Neural cell (in vitro differentiated cells): ENCODE data around the gene FAM32A.

ENCODE experiments used
- EZH2 ChIP-seq: fragments of 200-600, 300-800 bp; shearing (Covaris generic), sonication (generic); IDR thresholded peaks from 2 replicates; pipeline ENCODE4 v1.6.1; 2014; ENCODE audit warnings: antibody characterized with exemption, low read length, borderline replicate concordance, mild to moderate bottlenecking; ENCODE audit not compliant: insufficient read depth, poor library complexity, severe bottlenecking
- POLR2AphosphoS5 ChIP-seq: IDR thresholded peaks from 2 replicates; pipeline ENCODE4 v1.6.1; 2012
- RAD21 ChIP-seq: fragments of 450-650 bp; conservative IDR thresholded peaks from 2 replicates; pipeline ENCODE4 v1.6.1; 2014; ENCODE audit warnings: antibody characterized with exemption, mild to moderate bottlenecking, moderate library complexity
- TAF1 ChIP-seq: IDR thresholded peaks from 2 replicates; pipeline ENCODE4 v1.6.1; 2012; ENCODE audit warnings: low read depth
- TF ChIP-seq, protein P1 (sequence below): fragments of 450-650 bp; IDR thresholded peaks from 2 replicates; pipeline ENCODE4 v1.5.1; 2014; ENCODE audit warnings: antibody characterized with exemption, mild to moderate bottlenecking, moderate library complexity; ENCODE audit not compliant: poor library complexity, severe bottlenecking
- TF ChIP-seq, protein P2 (sequence below): IDR thresholded peaks from 2 replicates; pipeline ENCODE4 v1.6.1; 2012; ENCODE audit warnings: borderline replicate concordance

DNA sequence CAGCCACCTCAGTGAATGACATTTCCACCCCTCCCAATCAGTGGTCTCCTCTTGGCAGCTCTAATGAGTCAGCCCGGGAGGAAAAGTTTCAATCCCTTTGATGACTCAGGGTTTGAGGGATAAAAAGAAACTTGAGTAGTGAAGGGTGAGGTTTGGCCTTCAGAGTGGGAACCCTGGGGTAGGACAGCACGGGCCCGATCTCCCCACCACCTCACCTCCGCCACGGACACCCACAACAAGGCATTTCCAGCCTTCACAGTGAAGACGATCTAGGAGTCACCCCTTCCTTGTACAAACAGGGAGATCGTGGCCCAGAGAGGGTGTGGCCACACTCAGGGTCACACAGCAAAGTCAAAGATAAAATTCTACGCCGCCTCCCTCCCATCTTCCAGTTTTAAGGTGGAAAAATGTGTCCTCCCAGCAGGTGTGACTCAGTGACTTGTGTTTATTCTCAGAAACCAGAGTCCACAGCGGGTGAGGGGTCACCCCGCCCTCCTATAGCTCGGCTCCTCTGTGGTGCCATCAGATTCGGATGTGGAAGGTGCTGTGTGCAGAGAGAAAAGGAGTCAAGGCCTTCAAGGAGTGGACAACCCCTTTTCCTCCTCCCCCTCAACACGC is 24.2 kb upstream of the FAM32A start:
- TF ChIP-seq, protein P1, sequence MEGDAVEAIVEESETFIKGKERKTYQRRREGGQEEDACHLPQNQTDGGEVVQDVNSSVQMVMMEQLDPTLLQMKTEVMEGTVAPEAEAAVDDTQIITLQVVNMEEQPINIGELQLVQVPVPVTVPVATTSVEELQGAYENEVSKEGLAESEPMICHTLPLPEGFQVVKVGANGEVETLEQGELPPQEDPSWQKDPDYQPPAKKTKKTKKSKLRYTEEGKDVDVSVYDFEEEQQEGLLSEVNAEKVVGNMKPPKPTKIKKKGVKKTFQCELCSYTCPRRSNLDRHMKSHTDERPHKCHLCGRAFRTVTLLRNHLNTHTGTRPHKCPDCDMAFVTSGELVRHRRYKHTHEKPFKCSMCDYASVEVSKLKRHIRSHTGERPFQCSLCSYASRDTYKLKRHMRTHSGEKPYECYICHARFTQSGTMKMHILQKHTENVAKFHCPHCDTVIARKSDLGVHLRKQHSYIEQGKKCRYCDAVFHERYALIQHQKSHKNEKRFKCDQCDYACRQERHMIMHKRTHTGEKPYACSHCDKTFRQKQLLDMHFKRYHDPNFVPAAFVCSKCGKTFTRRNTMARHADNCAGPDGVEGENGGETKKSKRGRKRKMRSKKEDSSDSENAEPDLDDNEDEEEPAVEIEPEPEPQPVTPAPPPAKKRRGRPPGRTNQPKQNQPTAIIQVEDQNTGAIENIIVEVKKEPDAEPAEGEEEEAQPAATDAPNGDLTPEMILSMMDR = no peak
- TF ChIP-seq, protein P2, sequence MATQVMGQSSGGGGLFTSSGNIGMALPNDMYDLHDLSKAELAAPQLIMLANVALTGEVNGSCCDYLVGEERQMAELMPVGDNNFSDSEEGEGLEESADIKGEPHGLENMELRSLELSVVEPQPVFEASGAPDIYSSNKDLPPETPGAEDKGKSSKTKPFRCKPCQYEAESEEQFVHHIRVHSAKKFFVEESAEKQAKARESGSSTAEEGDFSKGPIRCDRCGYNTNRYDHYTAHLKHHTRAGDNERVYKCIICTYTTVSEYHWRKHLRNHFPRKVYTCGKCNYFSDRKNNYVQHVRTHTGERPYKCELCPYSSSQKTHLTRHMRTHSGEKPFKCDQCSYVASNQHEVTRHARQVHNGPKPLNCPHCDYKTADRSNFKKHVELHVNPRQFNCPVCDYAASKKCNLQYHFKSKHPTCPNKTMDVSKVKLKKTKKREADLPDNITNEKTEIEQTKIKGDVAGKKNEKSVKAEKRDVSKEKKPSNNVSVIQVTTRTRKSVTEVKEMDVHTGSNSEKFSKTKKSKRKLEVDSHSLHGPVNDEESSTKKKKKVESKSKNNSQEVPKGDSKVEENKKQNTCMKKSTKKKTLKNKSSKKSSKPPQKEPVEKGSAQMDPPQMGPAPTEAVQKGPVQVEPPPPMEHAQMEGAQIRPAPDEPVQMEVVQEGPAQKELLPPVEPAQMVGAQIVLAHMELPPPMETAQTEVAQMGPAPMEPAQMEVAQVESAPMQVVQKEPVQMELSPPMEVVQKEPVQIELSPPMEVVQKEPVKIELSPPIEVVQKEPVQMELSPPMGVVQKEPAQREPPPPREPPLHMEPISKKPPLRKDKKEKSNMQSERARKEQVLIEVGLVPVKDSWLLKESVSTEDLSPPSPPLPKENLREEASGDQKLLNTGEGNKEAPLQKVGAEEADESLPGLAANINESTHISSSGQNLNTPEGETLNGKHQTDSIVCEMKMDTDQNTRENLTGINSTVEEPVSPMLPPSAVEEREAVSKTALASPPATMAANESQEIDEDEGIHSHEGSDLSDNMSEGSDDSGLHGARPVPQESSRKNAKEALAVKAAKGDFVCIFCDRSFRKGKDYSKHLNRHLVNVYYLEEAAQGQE = no peak
- TF ChIP-seq POLR2AphosphoS5 (no peak), TAF1 (no peak), EZH2 (no peak), RAD21 (no peak)
